GM12878 (cell line): ENCODE results near the gene HSPA1A. TPM values are rescaled to one million over a fixed set of nuclear protein-coding genes. Genes with fewer than 3 reads are reported as not detected.

ENCODE experiments used
- ATAC-seq: fragments of 200-7000 bp; cut with Tn5 transposase; 3 replicates; pipeline ENCODE4 v1.9.1; 2020; ENCODE audit warnings: mild to moderate bottlenecking, moderate library complexity
- BruUV-seq: library from RNA; stranded (reverse); fragments of 400-500 nt; replicated peaks from 2 replicates; lab custom pipeline; 2021; lab: Mats Ljungman, UMichigan
- CTCF ChIA-PET: fragments of 300-600 bp; sonication (Branson Sonifier 250); formaldehyde crosslinking; extraction: SDS; loops from one replicate; lab custom pipeline; 2021; ENCODE audit warnings: inconsistent platforms; lab: Yijun Ruan, JAX
- POLR2A ChIA-PET: fragments of 350-600 bp; formaldehyde crosslinking; extraction: SDS; loops from one replicate; lab custom pipeline; 2021; ENCODE audit warnings: inconsistent platforms; lab: Charles Lee
- RAD21 ChIA-PET: fragments of 300-600 bp; sonication (Branson Sonifier 250); formaldehyde crosslinking; loops from one replicate; lab custom pipeline; 2023; ENCODE audit warnings: antibody characterized with exemption; ENCODE audit not compliant: unreplicated experiment; lab: Charles Lee
- SMC1A ChIA-PET: fragments of 300-600 bp; sonication (Branson Sonifier 250); formaldehyde crosslinking; loops from one replicate; lab custom pipeline; 2023; ENCODE audit not compliant: unreplicated experiment, uncharacterized antibody; lab: Charles Lee
- DNase-seq: peaks from one replicate; pipeline ENCODE4 v3.0.0-alpha.2; 2011; ENCODE audit warnings: low read depth, low spot score
- FAIRE-seq: peaks from 3 replicates; lab custom pipeline; 2011; peaks lifted over from hg19 to GRCh38; lab: Jason Lieb, UNC
- H2AFZ ChIP-seq: 2 replicates; pipeline ENCODE4 v1.6.0; 2011; ENCODE audit warnings: low read depth, low read length, control low read depth; ENCODE audit not compliant: control insufficient read depth
- H3K27ac ChIP-seq: 2 replicates; pipeline ENCODE4 v1.5.1; 2011; ENCODE audit warnings: control low read depth; ENCODE audit not compliant: control insufficient read depth, insufficient read depth
- H3K27me3 ChIP-seq, 2 experiments: replicated peaks in 1 of 2; 2 replicates each; pipeline versions ENCODE4 v1.6.0 to v1.6.1; 2011; ENCODE audit warnings: low read length in 1 of 2; ENCODE audit not compliant: control insufficient read depth in 2 of 2, insufficient read depth in 2 of 2
- H3K36me3 ChIP-seq, 2 experiments: 2 replicates each; pipeline ENCODE4 v1.5.1; 2011; ENCODE audit warnings: low read length in 1 of 2; ENCODE audit not compliant: control insufficient read depth in 2 of 2, insufficient read depth in 2 of 2
- H3K4me1 ChIP-seq: 2 replicates; pipeline ENCODE4 v1.6.1; 2011; ENCODE audit warnings: mild to moderate bottlenecking, low read length, moderate library complexity, mixed read lengths; ENCODE audit not compliant: control insufficient read depth, insufficient read depth
- H3K4me2 ChIP-seq: 2 replicates; pipeline ENCODE4 v1.6.0; 2011; ENCODE audit warnings: control low read depth; ENCODE audit not compliant: control insufficient read depth, insufficient read depth
- H3K4me3 ChIP-seq: fragments of 200-600 bp; sonication (generic); 2 replicates; pipeline ENCODE4 v1.5.1; 2016
- H3K79me2 ChIP-seq: 2 replicates; pipeline ENCODE4 v1.6.0; 2011; ENCODE audit warnings: low read length; ENCODE audit not compliant: control insufficient read depth, insufficient read depth
- H3K9ac ChIP-seq: 2 replicates; pipeline ENCODE4 v1.8.0; 2011; ENCODE audit warnings: low read length, control low read depth, mixed read lengths; ENCODE audit not compliant: control insufficient read depth, insufficient read depth
- H3K9me3 ChIP-seq: replicated peaks from 3 replicates; pipeline ENCODE4 v1.5.1; 2011; ENCODE audit warnings: mild to moderate bottlenecking, low read length; ENCODE audit not compliant: control insufficient read depth, insufficient read depth
- H4K20me1 ChIP-seq: 2 replicates; pipeline ENCODE4 v1.6.0; 2011; ENCODE audit not compliant: control insufficient read depth, insufficient read depth
- BHLHE40 ChIP-seq, 2 experiments: fragments of 450-650 bp in 1 of 2; IDR thresholded peaks; 2 replicates each; pipeline ENCODE4 v1.6.1; 2011 to 2017; ENCODE audit warnings: low read depth in 2 of 2, borderline replicate concordance in 1 of 2, improper control_type of control experiment in 1 of 2, low read length in 1 of 2, mild to moderate bottlenecking in 1 of 2
- IKZF2 ChIP-seq, 2 experiments: fragments of 450-650 bp; IDR thresholded peaks; 2 replicates each; pipeline ENCODE4 v1.6.1; 2017; ENCODE audit warnings: mild to moderate bottlenecking in 2 of 2, moderate library complexity in 2 of 2
- PAX5 ChIP-seq: IDR thresholded peaks from 2 replicates; pipeline ENCODE4 v1.6.1; 2011; ENCODE audit warnings: low read depth, low read length, borderline replicate concordance
- POLR2A ChIP-seq: IDR thresholded peaks from 2 replicates; pipeline ENCODE4 v1.6.1; 2011; ENCODE audit warnings: low read depth, mild to moderate bottlenecking, low read length
- RFX5 ChIP-seq: IDR thresholded peaks from 2 replicates; pipeline ENCODE4 v1.6.1; 2011; ENCODE audit warnings: low read depth, low read length, improper control_type of control experiment
- ZZZ3 ChIP-seq: IDR thresholded peaks from 2 replicates; pipeline ENCODE4 v1.6.1; 2011; ENCODE audit warnings: low read depth; ENCODE audit not compliant: control insufficient read depth, insufficient read length
- WGBS: methylation state at CpG from one replicate; pipeline ENCODE4 v1.1.6; 2016; ENCODE audit warnings: low lambda C conversion rate; ENCODE audit not compliant: insufficient replicate concordance, insufficient coverage; ENCODE audit errors: missing lambda C conversion rate; 5-methylcytosine and 5-hydroxymethylcytosine counted together
- in situ Hi-C: fragments of 300-500 bp; cut with MboI; formaldehyde crosslinking; loops from 9 replicates; pipeline ENCODE4 v1.14.3; 2018; ENCODE audit warnings: mixed read lengths
- intact Hi-C: fragments of 100-400 bp; cut with micrococcal nuclease; formaldehyde crosslinking; loops from one replicate; pipeline ENCODE4 v1.14.2; 2022; ENCODE audit not compliant: unreplicated experiment
- polyA plus RNA-seq, 11 experiments: library from polyadenylated mRNA; depleted of rRNA in 4 of 11; unstranded in 6 of 11; stranded (reverse) in 5 of 11; fragments of >200 nt; fragmentation: Nextera tagmentation in 4 of 11; fragmentation: Illumina TruSeq in 1 of 11; extraction: Ambion mirVana in 4 of 11; extraction: Trizol in 1 of 11; gene quantifications; 1 replicate in 1 of 11; 2 replicates in 10 of 11; pipeline versions ENCODE4 v1.2.1 to v1.2.3, GENCODE V29; 2011 to 2016; ENCODE audit warnings: inconsistent platforms in 2 of 11, missing spikeins in 2 of 11, low read depth in 1 of 11
- total RNA-seq, 4 experiments: library from RNA; depleted of rRNA in 3 of 4; stranded (reverse); fragments of >200 nt in 3 of 4; fragmentation: Illumina TruSeq in 1 of 4; extraction: Trizol in 1 of 4; gene quantifications; 2 replicates each; pipeline versions ENCODE4 v1.2.1 to v1.2.3, GENCODE V29; 2013 to 2021
- TF ChIP-seq, protein P1 (sequence below): fragments of 450-650 bp; IDR thresholded peaks from 2 replicates; pipeline ENCODE4 v1.6.1; 2016; ENCODE audit warnings: mild to moderate bottlenecking
- TF ChIP-seq, protein P2 (sequence below): fragments of 450-650 bp; formaldehyde crosslinking; IDR thresholded peaks from 2 replicates; pipeline ENCODE4 v1.5.0; 2022; ENCODE audit warnings: mild to moderate bottlenecking, missing genetic modification characterization

The HSPA1A gene
- total and polyA plus RNA-seq, 10 of the 15 experiments (the other 5 are each of a cell fraction or from before 2014, with no cell fraction given), result 0.29 to 51.8 (median 17.5) TPM

DNA sequence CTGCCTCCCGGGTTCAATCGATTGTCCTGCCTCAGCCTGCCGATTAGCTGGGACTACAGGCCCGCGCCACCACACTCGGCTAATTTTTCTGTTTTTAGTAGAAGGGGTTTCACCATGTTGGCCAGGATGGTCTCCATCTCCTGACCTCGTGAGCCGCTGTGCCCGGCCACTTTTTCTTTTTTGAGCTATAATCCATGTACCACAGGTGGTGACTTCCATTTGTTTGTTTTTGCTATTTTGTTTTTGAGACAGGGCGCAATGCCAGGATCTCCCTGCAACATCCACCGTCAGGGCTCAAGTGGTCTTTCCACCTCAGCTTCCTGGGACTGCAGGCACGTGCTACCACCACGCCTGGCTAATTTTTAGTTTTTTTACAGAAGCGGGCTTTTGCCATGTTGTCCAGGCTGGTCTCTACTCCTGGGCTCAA, 20.7 kb downstream of the HSPA1A start:
- peak overlapping the region; percentile 82 for H3K4me3 ChIP-seq
- intact Hi-C loops (no loop called here), in situ Hi-C loops (loop anchor here (10.0 kb wide), 1 partner anchor 291 kb away; the partner anchor contains the start of genes ATP6V1G2, DDX39B and NFKBIL1)
- SMC1A ChIA-PET, result interaction anchor here (0.8 to 1.2 kb wide), 4 partner anchors 41 to 106 kb away, joined by 3 to 4 read pairs (median 4); no protein-coding TSS in a partner anchor
- 0 out of 2 replicates have a peak, but pooled peaks have one; percentile 45 for TF ChIP-seq PAX5
- peak; percentile 53 for TF ChIP-seq POLR2A
- TF ChIP-seq IKZF2 (IDR thresholded peaks at IDR 0.05), result peak in 1 of 2 experiments; percentile 14; a peak in 1 of 4 replicates
- TF ChIP-seq, protein P1, sequence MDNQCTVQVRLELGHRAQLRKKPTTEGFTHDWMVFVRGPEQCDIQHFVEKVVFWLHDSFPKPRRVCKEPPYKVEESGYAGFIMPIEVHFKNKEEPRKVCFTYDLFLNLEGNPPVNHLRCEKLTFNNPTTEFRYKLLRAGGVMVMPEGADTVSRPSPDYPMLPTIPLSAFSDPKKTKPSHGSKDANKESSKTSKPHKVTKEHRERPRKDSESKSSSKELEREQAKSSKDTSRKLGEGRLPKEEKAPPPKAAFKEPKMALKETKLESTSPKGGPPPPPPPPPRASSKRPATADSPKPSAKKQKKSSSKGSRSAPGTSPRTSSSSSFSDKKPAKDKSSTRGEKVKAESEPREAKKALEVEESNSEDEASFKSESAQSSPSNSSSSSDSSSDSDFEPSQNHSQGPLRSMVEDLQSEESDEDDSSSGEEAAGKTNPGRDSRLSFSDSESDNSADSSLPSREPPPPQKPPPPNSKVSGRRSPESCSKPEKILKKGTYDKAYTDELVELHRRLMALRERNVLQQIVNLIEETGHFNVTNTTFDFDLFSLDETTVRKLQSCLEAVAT, result 0 out of 2 replicates have a peak, but pooled peaks have one; percentile 27
- TF ChIP-seq, protein P2, sequence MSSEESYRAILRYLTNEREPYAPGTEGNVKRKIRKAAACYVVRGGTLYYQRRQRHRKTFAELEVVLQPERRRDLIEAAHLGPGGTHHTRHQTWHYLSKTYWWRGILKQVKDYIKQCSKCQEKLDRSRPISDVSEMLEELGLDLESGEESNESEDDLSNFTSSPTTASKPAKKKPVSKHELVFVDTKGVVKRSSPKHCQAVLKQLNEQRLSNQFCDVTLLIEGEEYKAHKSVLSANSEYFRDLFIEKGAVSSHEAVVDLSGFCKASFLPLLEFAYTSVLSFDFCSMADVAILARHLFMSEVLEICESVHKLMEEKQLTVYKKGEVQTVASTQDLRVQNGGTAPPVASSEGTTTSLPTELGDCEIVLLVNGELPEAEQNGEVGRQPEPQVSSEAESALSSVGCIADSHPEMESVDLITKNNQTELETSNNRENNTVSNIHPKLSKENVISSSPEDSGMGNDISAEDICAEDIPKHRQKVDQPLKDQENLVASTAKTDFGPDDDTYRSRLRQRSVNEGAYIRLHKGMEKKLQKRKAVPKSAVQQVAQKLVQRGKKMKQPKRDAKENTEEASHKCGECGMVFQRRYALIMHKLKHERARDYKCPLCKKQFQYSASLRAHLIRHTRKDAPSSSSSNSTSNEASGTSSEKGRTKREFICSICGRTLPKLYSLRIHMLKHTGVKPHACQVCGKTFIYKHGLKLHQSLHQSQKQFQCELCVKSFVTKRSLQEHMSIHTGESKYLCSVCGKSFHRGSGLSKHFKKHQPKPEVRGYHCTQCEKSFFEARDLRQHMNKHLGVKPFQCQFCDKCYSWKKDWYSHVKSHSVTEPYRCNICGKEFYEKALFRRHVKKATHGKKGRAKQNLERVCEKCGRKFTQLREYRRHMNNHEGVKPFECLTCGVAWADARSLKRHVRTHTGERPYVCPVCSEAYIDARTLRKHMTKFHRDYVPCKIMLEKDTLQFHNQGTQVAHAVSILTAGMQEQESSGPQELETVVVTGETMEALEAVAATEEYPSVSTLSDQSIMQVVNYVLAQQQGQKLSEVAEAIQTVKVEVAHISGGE, result no peak
- no peak for TF ChIP-seq RFX5
- TF ChIP-seq ZZZ3, result no peak
- TF ChIP-seq BHLHE40 (IDR thresholded peaks at IDR 0.05; ENCODE audit: borderline replicate concordance in 1 of 2, low read depth in 2 of 2, low read length in 1 of 2), result peak; percentile 80 to 88
- ATAC-seq (no peak), DNase-seq (no peak), FAIRE-seq (no peak)
- H4K20me1 ChIP-seq, result peaks cover 9% of the 10 kb centered on the region
- no peaks in the 10 kb centered on the region for H3K9me3 ChIP-seq
- H3K36me3 ChIP-seq, result peaks cover 10 to 24% of the 10 kb centered on the region in 2 experiments
- H2AFZ ChIP-seq, result no peak overlapping the region
- peaks cover 59% of the 10 kb centered on the region for H3K79me2 ChIP-seq
- WGBS, result 2% methylated on average over 14 of the region's 14 CpGs
- peak overlapping the region; percentile 90 for H3K9ac ChIP-seq
- no peaks in the 10 kb centered on the region for H3K27me3 ChIP-seq
- BruUV-seq, result no TSS peak
- CTCF ChIA-PET, result interaction anchor here (0.7 to 3.3 kb wide), 7 partner anchors 27 to 461 kb away, joined by 3 to 22 read pairs (median 3); partner anchors contain the start of genes CLIC1 and NEU1
- H3K4me2 ChIP-seq, result peak overlapping the region; percentile 30
- peak overlapping the region; percentile 96 for H3K27ac ChIP-seq
- RAD21 ChIA-PET, result interaction anchor here (0.6 to 1.0 kb wide), 6 partner anchors 14 to 1520 kb away, joined by 3 to 5 read pairs (median 3); no protein-coding TSS in a partner anchor
- peaks cover 20% of the 10 kb centered on the region for H3K4me1 ChIP-seq
- POLR2A ChIA-PET, result interaction anchor here (0.7 to 10.9 kb wide), 10 partner anchors 8 to 184 kb away, joined by 3 to 122 read pairs (median 4); partner anchors contain the start of genes CLIC1, HSPA1A, HSPA1B and HSPA1L
